HEK293T (cell line): Measurements from ENCODE around the gene SYT13.

Experiments
- ARNT ChIP-seq: fragments of 450-650 bp; IDR thresholded peaks from 2 replicates; pipeline ENCODE4 v1.6.1; 2017; ENCODE audit warnings: mild to moderate bottlenecking
- BHLHE40 ChIP-seq: fragments of 450-650 bp; IDR thresholded peaks from 2 replicates; pipeline ENCODE4 v1.6.1; 2016; ENCODE audit warnings: mild to moderate bottlenecking, moderate library complexity, borderline replicate concordance
- CTBP1 ChIP-seq: fragments of 450-650 bp; IDR thresholded peaks from 2 replicates; pipeline ENCODE4 v1.6.1; 2016; ENCODE audit warnings: borderline replicate concordance
- FOXA1 ChIP-seq: fragments of 450-650 bp; IDR thresholded peaks from 2 replicates; pipeline ENCODE4 v1.6.1; 2016; ENCODE audit warnings: mild to moderate bottlenecking
- FOXM1 ChIP-seq: fragments of 450-650 bp; IDR thresholded peaks from 2 replicates; pipeline ENCODE4 v1.6.1; 2017; ENCODE audit warnings: mild to moderate bottlenecking, borderline replicate concordance
- SP1 ChIP-seq: fragments of 450-650 bp; IDR thresholded peaks from 2 replicates; pipeline ENCODE4 v1.6.1; 2017
- SUZ12 ChIP-seq: fragments of 450-650 bp; IDR thresholded peaks from 2 replicates; pipeline ENCODE4 v1.6.1; 2016; ENCODE audit warnings: mild to moderate bottlenecking
- TARDBP ChIP-seq: fragments of 450-650 bp; IDR thresholded peaks from 2 replicates; pipeline ENCODE4 v1.6.1; 2016
- ZNF384 ChIP-seq: fragments of 450-650 bp; IDR thresholded peaks from 2 replicates; pipeline ENCODE4 v1.6.1; 2016

DNA sequence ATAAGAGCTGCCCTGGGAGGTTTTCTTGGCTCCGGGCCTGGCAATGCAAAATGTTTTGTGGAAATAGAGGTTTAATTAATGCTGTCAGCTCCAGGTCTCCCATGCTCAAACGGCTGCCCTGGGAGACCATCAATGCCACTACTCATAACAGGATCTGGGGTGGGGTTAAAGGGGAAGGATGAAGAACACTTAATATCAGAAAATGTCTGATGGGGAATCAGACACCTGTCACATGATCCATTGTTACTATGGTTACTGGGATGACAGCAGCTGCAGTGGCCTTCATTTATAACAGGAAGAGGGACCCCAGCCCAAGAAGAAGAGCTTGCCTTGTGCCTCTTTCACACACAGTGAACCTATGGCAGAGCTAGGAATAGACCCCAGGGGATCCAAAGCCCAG is 2.2 kb upstream of the SYT13 start:
- no peak for TF ChIP-seq SP1
- no peak for TF ChIP-seq BHLHE40
- no peak for TF ChIP-seq TARDBP
- TF ChIP-seq ZNF384 = no peak
- no peak for TF ChIP-seq SUZ12
- TF ChIP-seq FOXA1 = no peak
- TF ChIP-seq CTBP1 = no peak
- no peak for TF ChIP-seq FOXM1
- TF ChIP-seq ARNT = no peak
